HG02623 (cell line): ENCODE data around the gene GLRX3.

ENCODE experiments used
- ATAC-seq: cut with Tn5 transposase; IDR thresholded peaks from one replicate; pipeline ENCODE4 v1.9.1; 2021; ENCODE audit warnings: moderate library complexity; ENCODE audit not compliant: unreplicated experiment

GLRX3 gene

DNA sequence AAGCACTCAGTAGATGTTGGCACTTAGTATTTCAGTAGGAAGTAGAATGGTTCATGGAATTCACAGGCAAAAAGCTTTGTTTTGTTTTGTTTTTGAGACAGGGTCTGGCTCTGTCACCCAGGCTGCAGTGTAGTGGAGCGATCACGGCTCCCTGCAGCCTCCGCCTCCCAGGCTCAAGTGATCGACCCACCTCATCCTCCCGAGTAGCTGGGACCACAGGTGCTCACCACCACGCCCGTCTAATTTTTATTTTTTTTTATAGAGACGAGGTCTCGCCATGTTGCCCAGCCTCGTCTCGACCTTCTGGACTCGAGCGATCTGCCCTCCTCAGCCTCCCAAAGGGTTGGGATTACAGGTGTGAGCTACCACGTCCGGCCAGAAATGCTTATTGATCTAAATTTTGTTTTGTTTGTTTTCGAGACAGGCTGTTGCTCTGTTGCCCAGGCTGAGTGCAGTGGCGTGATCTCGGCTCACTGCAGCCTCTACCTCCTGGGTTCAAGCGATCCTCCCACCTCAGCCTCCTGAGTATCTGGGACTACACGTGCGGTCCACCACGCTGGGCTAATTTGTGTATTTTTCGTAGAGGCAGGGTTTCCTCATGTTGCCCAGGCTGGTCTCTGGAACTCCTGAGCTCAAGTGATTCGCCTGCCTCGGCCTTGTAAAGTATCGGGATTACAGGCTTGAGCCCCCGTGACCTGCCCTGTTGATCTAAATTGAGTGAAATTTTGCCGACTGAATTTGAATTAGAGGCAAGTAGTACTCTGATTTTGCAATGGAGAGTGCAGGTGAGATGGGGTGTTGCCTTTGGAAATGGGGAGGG is 1.7 kb downstream of the GLRX3 start:
- ATAC-seq = no peak

DNA sequence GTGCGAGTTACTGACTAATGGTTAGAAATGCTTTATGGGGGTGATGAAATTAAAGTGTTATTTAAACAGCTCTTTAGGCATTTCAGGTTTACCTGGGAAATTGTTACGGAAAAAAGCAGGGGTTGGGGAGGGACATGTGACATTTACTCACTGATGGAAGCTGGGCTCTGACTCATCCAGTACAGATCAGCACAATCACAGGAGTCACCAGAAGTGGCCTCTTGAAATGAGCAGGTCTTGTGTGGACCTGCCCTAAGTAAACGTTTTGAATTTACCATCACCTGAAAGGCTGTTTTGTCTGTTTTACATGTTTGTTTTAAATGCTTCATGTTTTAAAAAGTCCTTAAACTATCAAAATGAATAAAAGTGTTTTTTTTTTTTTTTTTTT is 2.3 kb downstream of the GLRX3 start:
- ATAC-seq = no peak

DNA sequence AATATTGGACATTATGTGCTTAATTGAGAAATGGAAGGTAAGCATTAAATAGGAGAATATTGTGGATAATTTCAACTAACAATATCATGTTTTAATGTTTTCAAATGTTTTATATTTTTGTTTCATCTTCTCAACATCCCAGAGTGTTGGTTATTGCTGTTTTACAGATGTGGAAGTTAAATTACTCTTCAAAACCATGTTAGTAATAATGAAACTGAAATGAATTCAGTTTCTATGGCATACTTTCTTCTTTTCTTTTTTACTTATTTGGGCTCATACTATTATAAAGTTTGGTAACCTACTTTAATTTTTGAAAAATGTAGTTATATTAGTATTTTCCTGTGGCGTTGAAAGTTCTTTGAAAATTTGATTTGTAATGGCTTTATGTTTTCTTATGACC is 4.2 kb downstream of the GLRX3 start:
- no peak for ATAC-seq

DNA sequence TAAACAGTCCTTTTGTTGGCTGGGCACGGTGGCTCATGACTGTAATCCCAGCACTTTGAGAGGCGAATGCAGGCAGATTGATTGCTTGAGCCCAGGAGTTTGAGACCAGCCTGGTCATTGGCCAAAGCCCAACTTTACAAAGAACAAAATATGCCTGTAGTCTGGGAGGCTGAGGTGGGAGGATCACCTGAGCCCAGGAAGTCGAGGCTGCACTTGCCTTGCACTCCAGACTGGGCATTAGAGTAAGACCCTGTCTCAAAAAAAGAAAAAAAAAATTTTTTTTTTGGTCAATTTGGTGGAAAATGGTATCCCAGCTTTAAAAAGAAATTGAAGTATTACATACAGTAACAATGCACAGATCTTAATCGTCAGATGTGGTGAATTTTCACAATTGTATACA is 4.8 kb downstream of the GLRX3 start:
- ATAC-seq = no peak

DNA sequence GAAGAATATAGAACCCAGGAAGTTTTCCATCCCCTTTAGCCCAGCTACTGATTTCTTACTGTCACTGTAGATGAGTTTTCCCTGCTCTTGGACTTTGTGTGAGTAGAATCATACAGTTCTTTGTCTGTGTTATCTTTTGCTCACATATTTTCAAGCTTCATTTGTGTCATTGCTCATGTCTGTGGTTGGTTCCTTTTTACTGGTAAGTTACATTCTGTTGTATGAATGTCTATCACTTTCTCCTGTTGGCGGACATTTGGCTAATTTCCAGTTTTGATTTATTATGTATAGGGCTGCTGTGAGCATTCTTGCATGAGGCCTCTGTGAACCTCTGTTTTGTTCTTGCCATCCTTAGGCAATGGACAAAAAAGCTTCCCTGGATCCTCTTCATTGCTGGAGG is 5.3 kb downstream of the GLRX3 start:
- peak; percentile 18 for ATAC-seq

DNA sequence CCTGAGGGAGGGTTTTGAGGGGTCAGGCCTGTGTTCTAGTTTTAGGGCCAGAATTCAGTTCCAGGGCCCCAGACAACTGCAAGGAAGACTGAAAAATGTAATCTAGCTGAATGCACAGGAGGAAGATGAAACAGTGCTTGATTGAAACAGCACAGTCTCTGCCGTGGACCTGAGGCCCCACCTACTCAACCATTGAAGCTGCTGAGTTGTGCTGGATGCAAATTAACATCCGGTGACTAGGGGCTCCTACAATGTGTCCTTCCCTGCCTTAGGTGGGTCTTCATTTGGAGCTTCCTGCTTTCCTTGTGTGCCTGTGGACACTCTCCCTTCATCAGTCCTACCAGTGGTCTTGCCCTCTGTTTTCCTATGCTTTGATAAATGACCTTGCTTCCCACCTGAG is 5.7 kb downstream of the GLRX3 start:
- ATAC-seq = peak; percentile 84

DNA sequence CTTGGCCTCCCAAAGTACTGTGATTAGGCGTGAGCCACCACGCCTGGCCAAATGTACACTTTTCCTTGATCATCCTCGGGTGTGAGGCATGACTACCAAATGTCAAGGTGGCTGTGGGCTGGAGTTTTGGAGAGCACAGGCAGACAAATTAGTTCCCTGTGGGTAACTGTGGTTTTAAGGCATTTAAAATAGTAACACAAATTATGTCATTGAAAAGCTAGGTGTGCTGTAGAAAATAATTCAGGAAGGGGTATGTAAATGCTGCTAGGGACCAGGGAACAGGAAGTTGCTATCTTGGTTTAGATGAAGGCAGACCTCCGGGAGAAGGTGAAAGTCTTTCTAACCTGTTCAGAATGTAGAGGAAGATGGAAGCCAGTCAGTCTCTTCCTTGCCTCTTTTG is 9.9 kb downstream of the GLRX3 start:
- ATAC-seq = no peak

DNA sequence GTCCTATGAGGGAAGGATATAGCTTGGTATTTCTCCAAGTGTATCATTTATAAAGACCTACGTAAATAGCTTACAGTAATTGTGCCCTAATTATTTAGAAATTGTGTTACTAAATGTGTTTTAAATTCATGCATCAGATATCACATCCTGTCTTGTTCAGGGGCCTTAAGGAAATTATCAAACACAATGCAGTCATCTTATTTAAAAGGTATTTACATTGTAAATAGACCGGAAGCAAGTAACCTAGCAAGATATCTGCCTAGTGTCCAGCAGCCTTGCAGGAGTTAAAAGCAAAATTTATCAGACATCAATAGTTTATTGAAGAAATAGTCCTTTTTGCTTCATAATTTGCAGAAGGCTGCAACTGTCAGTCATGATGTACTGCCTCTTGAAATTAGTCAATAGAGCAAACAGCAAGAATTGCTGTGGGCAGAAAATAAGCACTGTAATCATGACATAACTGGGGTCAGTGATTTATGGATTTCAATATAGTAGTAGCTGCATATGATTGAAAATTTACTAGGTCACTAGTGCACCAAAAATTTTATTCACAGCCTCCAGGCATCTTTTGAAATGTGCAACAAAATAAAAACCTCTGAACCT is 23.1 kb downstream of the GLRX3 start:
- ATAC-seq = no peak

DNA sequence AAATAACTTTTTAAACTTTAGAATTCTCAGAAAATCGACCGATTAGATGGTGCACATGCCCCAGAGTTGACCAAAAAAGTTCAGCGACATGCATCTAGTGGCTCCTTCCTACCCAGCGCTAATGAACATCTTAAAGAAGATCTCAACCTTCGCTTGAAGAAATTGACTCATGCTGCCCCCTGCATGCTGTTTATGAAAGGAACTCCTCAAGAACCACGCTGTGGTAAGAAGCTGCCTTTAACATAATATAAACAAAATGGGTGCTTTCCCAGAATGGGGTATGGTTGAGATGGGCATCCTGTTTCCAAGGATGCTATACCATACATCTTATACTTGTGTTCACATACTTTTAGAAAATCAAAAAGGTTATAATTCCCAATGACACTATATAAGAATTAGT is 24.6 kb downstream of the GLRX3 start:
- ATAC-seq = no peak

DNA sequence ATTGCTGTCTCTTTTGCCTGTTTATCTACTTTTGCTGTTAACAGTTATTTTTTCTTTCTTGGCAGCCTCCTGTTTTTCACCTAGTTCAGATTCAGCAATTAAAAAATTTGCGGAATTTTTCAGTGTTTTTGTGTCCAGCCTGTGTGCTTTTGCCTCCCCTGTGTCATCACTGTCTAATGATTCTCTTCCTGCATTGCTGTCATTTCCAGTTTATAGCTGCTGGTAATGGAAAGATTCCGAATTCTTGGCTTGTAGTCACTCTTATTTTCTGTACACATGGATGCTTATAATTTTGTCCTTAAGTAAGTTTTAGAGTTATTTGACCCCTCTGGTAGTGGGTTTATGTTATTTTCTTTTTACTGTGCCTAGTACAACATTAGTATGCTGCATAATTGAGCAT is 25.1 kb downstream of the GLRX3 start:
- ATAC-seq = no peak

DNA sequence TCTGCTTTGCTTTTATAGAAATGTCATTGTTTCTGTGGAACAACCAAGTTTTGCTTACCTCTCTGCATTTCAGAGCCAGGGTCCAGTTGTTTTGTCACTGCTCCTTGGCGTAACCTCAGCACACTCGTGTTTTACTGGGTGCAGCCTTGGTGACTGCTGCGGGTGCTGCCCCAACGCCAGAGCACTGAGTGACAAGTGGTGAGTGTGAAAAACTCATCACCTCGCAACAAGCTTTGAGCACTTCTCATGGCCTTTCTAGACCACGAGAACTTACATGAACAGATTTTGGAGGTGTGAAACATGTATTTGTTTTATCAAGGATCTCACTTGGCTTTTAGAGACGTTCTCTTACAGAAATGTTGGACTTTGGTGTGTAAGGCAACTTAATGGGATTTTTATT is 31.0 kb downstream of the GLRX3 start:
- ATAC-seq = no peak

DNA sequence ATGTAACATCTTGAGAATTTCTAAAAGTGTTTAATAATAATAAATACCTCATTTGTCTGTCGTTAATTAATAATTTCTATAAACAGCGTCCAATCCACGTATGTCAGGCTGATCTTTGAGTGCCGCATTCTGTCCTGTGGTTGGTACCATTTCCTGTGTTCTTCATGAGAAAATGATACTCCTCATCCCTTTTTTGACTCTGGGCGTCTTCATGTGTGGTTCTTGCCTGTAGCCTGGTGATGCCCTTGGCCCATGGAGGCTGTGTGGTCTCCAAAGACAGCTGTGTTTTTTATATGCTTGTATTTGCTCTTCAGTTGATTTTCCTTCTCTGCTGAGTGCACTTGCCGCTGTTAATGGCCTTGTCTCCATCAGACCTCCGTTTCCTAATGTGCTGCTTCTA is 31.5 kb downstream of the GLRX3 start:
- ATAC-seq = no peak

DNA sequence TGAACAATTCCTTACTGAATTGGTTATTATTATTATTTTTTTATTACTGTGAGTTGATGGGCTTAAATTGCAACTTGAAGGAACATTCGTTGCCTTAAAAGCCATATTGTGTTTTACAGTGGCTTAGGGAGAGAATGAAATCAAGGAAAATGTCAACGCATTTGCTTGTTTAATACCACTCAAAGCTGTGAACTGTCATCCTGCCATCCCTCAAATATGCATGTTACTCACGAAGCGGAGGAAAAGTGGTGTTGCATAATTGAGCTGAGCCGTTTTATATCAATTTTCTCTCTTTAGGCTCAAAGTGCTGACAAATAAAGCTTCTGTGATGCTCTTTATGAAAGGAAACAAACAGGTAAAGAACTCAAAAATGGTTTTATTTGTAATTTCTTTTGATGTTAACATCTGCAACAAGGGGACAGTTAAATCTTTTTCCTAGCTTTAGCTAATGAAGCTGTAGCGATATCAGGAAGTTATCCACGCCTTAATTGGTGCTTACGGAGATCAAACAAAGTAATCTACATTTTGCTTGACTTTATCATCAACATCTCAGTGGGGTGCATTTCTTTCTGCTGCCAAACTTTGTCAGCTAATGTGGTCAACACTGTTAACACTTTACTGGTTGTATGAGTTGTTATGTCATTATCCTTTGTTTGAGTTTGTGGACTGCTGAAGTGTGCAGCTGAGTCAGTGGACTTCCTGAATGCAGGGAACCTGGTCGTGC is 33.1 kb downstream of the GLRX3 start:
- no peak for ATAC-seq

DNA sequence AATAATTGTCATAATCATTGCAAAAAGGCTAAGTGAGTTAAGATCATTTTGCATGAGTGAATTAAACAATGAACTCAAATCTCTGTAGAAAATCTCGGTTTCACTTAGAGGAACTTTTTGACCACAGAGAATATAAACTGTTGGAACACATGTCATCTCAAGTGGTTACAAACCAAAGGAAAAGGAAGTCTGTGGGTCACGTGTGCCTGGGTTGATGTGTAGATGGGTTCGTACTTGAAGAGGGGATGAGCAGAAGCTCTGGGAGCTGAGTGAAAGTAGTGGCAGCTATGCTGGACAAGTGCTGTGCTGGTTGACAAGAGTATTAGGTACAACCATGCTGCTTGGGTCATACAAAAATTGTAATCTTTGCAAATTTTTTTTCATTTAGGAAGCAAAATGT is 35.0 kb downstream of the GLRX3 start:
- no peak for ATAC-seq

DNA sequence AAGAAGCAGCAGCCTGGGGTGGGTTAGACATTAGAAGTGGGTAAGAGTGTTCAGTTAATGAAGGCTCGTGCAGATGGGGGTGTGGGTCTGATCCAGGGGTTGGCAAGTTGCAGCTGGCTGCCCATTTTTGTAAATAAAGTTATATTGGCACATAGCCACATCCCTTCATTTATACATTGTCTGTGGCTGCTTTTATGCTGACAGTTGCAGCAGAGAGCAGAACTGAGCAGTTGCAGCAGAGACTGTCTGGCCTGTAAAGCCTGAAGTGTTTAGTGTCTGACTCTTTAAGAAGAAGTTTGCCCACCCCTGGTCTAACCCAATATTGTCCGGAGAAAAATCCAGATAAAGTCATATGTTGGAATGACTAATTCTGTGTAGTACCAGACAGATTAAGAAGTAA is 38.1 kb downstream of the GLRX3 start:
- ATAC-seq = no peak

DNA sequence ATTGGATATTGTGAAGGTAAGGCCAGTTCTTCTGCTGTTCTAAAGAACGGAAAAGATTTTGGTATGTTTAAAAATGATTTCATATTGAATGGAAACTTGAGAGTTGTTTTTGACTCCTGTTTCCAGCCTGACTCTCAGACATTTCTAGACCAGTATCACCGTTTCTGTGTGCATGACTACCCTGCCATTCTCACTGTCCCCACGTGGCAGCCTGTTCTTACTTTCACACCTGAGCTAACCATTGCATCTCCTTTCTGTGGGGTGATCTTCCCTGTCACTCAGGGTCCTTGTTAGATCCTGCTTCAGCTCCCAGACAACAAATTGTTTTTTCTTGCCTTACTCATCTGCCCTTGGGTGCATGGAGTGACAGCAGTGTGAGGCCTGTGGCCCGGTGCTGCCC is 38.9 kb downstream of the GLRX3 start:
- no peak for ATAC-seq

DNA sequence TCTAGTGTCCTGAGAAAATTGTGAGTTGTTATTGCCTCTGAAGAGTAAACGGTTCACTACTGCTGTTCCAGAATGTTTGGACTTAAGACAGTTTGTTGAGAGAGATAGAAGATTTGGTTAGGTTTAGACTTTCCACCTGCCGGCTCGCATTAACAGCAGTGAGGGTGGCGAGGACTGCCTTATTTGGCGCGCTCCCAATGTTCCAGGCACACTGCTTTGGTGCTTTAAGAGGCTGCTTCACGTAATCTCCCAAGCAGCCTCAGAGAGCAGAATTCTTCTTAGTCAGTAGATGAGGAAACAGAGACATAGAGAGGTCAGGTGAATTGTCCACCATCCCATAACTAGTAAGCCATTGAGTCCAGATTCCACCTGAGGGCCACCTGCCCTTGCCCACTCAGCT is 41.1 kb downstream of the GLRX3 start:
- no peak for ATAC-seq

DNA sequence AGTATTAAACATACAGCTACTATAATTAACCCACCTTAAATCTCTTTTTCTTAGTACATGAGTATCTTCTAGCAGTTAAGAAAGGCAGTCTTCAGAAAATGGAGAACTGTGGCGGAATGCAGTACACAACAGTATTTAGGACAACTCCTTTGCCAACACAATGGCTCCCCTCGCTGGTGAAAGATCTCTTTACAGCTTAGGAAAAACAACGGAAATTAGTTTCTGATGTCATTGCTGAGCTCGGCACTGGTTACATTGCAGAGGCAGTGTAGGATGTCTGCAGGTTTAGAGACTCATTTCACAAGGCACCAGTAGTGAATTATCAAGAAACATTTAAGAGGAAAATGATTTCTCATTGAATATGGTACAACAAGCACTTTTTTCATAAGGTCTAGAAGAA is 43.4 kb downstream of the GLRX3 start:
- ATAC-seq = no peak

DNA sequence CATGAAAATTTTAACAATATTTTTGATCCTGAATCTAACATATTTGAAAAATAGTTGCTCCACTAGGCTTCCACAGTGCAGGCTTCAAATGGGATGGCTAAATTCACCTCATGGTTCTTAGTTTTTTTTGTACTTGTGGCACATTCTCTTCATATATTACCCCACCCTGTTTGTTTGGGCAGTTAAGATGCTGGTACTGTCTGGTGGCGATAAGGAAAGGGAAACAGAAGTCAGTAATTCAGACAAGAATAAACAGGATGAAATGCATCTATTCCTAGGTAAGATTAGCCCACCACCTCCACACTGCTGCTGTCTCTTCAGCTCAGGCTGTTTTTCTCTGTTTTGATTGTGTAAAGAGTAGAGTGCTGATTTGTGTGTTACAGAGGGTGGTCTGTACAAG is 44.2 kb downstream of the GLRX3 start:
- no peak for ATAC-seq

DNA sequence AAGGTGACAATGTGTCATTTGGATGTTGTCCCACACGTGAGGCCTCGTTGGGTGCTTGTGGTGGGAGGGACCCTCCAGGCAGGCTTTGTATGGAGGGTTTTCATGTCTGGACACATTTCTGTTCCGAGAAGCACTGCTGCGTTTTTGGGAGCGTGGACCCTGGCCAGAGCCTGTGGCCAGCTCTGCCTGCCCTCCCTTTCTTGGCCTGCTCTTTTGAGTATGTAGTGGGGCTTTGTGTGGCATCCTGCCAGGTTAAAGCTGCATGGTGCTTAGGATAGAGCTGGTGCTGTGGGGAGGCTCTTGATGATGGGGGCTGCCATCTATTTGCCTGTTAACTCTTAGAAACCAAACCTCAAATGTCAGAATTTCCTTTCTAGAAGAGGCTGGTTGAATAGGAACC is 45.7 kb downstream of the GLRX3 start:
- no peak for ATAC-seq

DNA sequence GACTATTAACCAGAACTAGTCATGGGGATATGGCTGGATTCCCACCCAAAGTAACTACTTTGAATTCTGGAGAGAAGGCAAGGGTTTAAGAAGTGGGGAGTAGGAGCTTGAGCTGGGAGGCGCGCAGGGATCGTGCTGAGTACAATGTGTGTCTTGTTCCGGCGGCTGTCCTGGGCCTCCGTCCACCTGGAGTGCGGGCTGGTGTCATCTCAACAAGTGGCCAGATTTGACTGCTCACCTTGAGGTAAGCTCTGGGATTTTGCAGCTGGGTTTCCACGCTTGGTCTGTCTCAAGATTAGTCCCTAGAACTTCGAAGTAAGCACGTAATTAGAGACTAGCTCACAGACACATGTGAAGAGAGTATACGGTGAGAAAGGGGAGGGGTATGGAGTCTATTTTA is 49.4 kb downstream of the GLRX3 start:
- ATAC-seq = no peak
